DND-41 (cell line): ENCODE data around the gene CAPRIN2.

Source experiments
- ATAC-seq: fragments of 200-7000 bp; cut with Tn5 transposase; 3 replicates; pipeline ENCODE4 v1.9.1; 2021; ENCODE audit warnings: low read depth; ENCODE audit not compliant: insufficient read depth
- DNase-seq: peaks from one replicate; pipeline ENCODE4 v3.0.0-alpha.2; 2020
- H2AFZ ChIP-seq: 2 replicates; pipeline ENCODE4 v1.6.0; 2012; ENCODE audit warnings: low read depth, low read length
- H3K27ac ChIP-seq: 2 replicates; pipeline ENCODE4 v1.5.1; 2012; ENCODE audit warnings: low read length, inconsistent platforms
- H3K27me3 ChIP-seq: fragments of 200-600 bp; sonication (generic); 2 replicates; pipeline ENCODE4 v1.6.0; 2012; ENCODE audit warnings: low read length, mild to moderate bottlenecking, inconsistent platforms; ENCODE audit not compliant: insufficient read depth, poor library complexity
- H3K36me3 ChIP-seq: 2 replicates; pipeline ENCODE4 v1.5.1; 2012; ENCODE audit warnings: low read length, inconsistent platforms; ENCODE audit not compliant: insufficient read depth
- H3K4me1 ChIP-seq: 2 replicates; pipeline ENCODE4 v1.5.1; 2012; ENCODE audit warnings: mild to moderate bottlenecking, low read length; ENCODE audit not compliant: insufficient read depth
- H3K4me2 ChIP-seq: 2 replicates; pipeline ENCODE4 v1.6.0; 2012; ENCODE audit warnings: mild to moderate bottlenecking, moderate library complexity, low read length, inconsistent platforms; ENCODE audit not compliant: insufficient read depth
- H3K4me3 ChIP-seq, 2 experiments: fragments of 200-600 bp in 1 of 2; shearing (Covaris generic) in 1 of 2; 2 replicates each; pipeline ENCODE4 v1.5.1; 2012 to 2016; ENCODE audit warnings: inconsistent platforms in 2 of 2, low read length in 2 of 2, mild to moderate bottlenecking in 2 of 2, low read depth in 1 of 2, moderate library complexity in 1 of 2
- H3K79me2 ChIP-seq: 2 replicates; pipeline ENCODE4 v1.6.0; 2012; ENCODE audit warnings: low read length, inconsistent platforms; ENCODE audit not compliant: insufficient read depth
- H3K9ac ChIP-seq: 2 replicates; pipeline ENCODE4 v1.6.0; 2012; ENCODE audit warnings: low read depth, mild to moderate bottlenecking, inconsistent platforms, low read length, moderate library complexity
- H3K9me3 ChIP-seq: 2 replicates; pipeline ENCODE4 v1.5.1; 2012; ENCODE audit warnings: low read length, moderate library complexity, mild to moderate bottlenecking, inconsistent platforms; ENCODE audit not compliant: insufficient read depth, severe bottlenecking
- H4K20me1 ChIP-seq: 2 replicates; pipeline ENCODE4 v1.6.0; 2012; ENCODE audit warnings: low read length; ENCODE audit not compliant: insufficient read depth
- CTCF ChIP-seq: IDR thresholded peaks from 2 replicates; pipeline ENCODE4 v1.5.1; 2012; ENCODE audit warnings: borderline replicate concordance, low read length, moderate library complexity, mild to moderate bottlenecking; ENCODE audit not compliant: poor library complexity, severe bottlenecking; ENCODE audit errors: extremely low read depth
- EZH2 ChIP-seq: IDR thresholded peaks from 3 replicates; pipeline ENCODE4 v1.6.1; 2012; ENCODE audit warnings: borderline replicate concordance, low read depth, mild to moderate bottlenecking, moderate library complexity, low read length, inconsistent platforms; ENCODE audit not compliant: severe bottlenecking

The CAPRIN2 gene

GRCh38 chr12:30782316-30783173, 27.8 kb upstream of the CAPRIN2 start:
- ATAC-seq (no peak), DNase-seq (no peak)
- Histone ChIP-seq H2AFZ (no peak overlapping the region), H4K20me1 (no peaks in the 10 kb centered on the region), H3K4me2 (no peak overlapping the region), H3K9me3 (no peaks in the 10 kb centered on the region), H3K27ac (no peak overlapping the region), H3K79me2 (no peaks in the 10 kb centered on the region), H3K27me3 (peaks cover 5% of the 10 kb centered on the region), H3K4me3 (no peak overlapping the region), H3K4me1 (no peaks in the 10 kb centered on the region), H3K36me3 (no peaks in the 10 kb centered on the region), H3K9ac (no peak overlapping the region)
- TF ChIP-seq CTCF (no peak), EZH2 (no peak)

GRCh38 chr12:30779578-30779977, 24.8 kb upstream of the CAPRIN2 start:
- Histone ChIP-seq H3K9ac (no peak overlapping the region), H3K4me3 (no peak overlapping the region), H3K79me2 (no peaks in the 10 kb centered on the region), H3K27ac (no peak overlapping the region), H4K20me1 (no peaks in the 10 kb centered on the region), H3K27me3 (peaks cover 5% of the 10 kb centered on the region), H3K9me3 (peaks cover 13% of the 10 kb centered on the region), H3K4me2 (no peak overlapping the region), H3K4me1 (no peaks in the 10 kb centered on the region), H3K36me3 (no peaks in the 10 kb centered on the region), H2AFZ (no peak overlapping the region)
- DNase-seq (no peak), ATAC-seq (no peak)
- no peak for TF ChIP-seq EZH2
- TF ChIP-seq CTCF, result no peak

- Histone ChIP-seq H2AFZ (no peak overlapping the region), H3K4me1 (no peaks in the 10 kb centered on the region), H3K36me3 (no peaks in the 10 kb centered on the region), H3K4me2 (no peak overlapping the region), H4K20me1 (no peaks in the 10 kb centered on the region), H3K9me3 (peaks cover 13% of the 10 kb centered on the region), H3K27ac (no peak overlapping the region), H3K79me2 (no peaks in the 10 kb centered on the region), H3K9ac (no peak overlapping the region), H3K4me3 (no peak overlapping the region), H3K27me3 (peaks cover 5% of the 10 kb centered on the region)
- ATAC-seq (no peak), DNase-seq (no peak)
- TF ChIP-seq EZH2 (no peak), CTCF (no peak)
Measured at GRCh38 chr12:30779178-30779577, 24.4 kb upstream of the CAPRIN2 start.
